Cardiac fibroblast (primary cell): ENCODE data around the gene PCDHGC5.
A peak's percentile ranks its signal among the peaks of the same experiment; 100 is the strongest.

ENCODE experiments used
- DNase-seq, 2 donors: peaks; one replicate each; pipeline versions ENCODE4 v3.0.0 to v3.0.0-alpha.2; 2010; ENCODE audit warnings: low read depth in 2 of 2
- H3K4me3 ChIP-seq, 2 donors: replicated peaks in 1 of 2; 1 replicate in 1 of 2; 2 replicates in 1 of 2; pipeline ENCODE4 v1.5.1; 2011; ENCODE audit warnings: low read depth in 2 of 2, low read length in 2 of 2, mild to moderate bottlenecking in 2 of 2, moderate library complexity in 1 of 2
- CTCF ChIP-seq: IDR thresholded peaks from one replicate; pipeline ENCODE4 v1.5.1; 2011; ENCODE audit warnings: low read depth, mild to moderate bottlenecking, low read length, inconsistent platforms

The PCDHGC5 gene

GRCh38 chr5:141488591-141489561 is at the start of gene PCDHGC5:
Gene PCDHGC5 (plus strand): TSS chr5:141489081. CDS start chr5:141489241, 160 bp downstream.
- peak within 1 kb of the TSS in 1 of 2 donors; percentile 10 for H3K4me3 ChIP-seq
- TF ChIP-seq CTCF: no peak
- DNase-seq: peak; percentile 60 to 79

DNA sequence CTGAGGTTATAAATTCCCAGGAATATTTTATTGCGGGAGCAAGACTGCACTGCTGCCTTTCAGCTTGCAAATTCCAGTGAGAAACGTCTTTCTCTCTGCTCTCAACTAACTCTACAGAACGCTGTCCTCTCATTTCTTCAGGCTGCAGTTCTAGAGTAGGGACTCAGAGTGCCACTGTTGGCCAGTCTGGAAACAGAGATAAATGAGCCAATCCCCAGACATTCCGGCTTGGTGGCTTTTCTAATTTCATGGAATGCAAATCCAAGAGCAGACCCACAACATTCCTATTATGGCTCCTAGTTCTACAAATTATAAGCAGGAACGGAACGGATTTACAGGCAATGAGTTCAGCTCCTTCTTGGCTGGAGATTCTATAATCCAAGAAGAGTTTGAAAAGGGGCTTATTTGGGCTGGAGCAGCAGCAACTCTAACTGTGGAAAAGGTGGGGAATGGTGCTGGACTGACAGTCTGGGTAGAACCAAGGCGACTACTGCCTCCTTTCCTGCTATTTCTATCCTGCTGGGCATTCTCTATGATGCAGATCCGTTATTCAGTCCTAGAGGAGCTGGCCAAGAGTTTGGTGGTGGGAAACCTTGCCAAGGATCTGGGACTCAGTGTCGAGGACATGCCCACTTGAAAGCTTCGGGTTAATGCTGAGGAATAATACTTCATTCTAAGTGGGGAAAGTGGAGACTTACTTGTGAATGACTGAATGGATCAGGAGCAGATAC is 49.3 kb upstream of the PCDHGC5 start:
- no peak for DNase-seq
- no peak overlapping the region for H3K4me3 ChIP-seq
- no peak for TF ChIP-seq CTCF

DNA sequence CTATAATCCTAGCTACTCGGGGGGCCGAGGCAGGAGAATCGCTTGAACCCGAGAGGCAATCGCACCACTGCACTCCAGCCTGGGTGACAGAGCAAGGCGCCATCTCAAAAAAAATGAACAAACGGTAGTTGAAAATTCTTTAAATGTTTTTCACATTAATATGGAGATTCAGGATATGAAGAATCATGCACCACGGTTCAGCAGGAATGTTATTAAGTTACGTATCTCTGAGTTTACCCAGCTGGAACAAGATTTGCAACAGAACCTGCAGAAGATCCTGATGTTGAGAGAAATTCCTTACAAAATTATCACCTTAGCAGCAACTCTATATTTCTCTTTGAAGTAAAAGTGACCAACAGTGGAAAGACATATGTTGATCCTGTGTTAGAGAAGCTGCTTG is 48.5 kb upstream of the PCDHGC5 start:
- no peak for TF ChIP-seq CTCF
- DNase-seq: no peak

GRCh38 chr5:141441571-141442170 is 47.2 kb upstream of the PCDHGC5 start:
- no peak overlapping the region for H3K4me3 ChIP-seq
- DNase-seq: no peak
- no peak for TF ChIP-seq CTCF

More for the DNA sequence above, 48.5 kb upstream of the PCDHGC5 start:
- no peak overlapping the region for H3K4me3 ChIP-seq

DNA sequence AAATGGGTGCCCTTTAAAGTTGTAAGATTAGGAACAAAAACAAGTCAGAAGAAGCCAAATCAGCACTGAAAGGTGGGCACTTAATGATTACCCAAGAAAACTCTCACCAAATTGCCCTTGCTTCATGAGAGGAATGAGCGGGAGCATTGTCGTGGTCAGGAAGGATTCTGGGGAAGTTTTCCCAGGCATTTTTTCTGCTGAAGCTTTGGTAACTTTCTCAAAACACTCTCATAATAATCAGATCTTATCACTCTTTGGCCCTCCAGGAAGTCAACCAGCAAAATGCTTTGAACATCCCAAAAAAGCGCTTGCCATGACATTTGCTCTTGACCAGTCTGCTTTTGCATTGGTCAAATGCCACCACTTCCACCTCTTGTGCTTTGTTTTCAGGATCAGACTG is 23.5 kb upstream of the PCDHGC5 start:
- H3K4me3 ChIP-seq: no peak overlapping the region
- peak in 1 of 2 donors; percentile 35 for DNase-seq
- no peak for TF ChIP-seq CTCF

GRCh38 chr5:141475625-141476131 is 13.2 kb upstream of the PCDHGC5 start, which contains the start of gene PCDHGC3:
Gene PCDHGC3 (plus strand): TSS chr5:141475966. CDS start chr5:141476117, 151 bp downstream.
- H3K4me3 ChIP-seq: peak within 1 kb of the TSS; percentile 63 to 66
- peak; percentile 11 for TF ChIP-seq CTCF

More at GRCh38 chr5:141475625-141476131, 13.2 kb upstream of the PCDHGC5 start, which contains the start of gene PCDHGC3:
- peak; percentile 95 to 98 for DNase-seq
